ENCODE data around the gene ZSCAN2.

DNA sequence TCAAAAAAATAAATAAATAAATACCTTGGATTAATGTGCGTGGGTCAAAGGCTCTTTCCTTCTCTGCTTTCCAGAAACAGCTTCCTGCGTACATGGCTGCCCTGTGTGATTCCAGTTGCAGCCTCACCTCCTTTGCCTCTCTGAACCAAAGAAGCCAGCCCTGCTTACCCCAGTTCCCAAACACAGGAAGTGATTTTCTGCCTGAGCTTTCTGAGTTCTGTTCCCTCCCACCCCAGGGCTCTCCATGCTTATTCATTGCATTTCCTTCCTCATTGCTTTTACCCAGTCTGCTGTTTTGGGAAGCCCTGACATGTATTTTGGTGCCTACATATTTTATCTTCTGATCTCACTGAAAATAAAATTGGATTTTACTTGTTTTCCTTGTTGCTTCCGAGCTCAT, 15.4 kb downstream of the ZSCAN2 start:
- no peak for TF ChIP-seq POLR2A (IDR thresholded peaks at IDR 0.05)
- TF ChIP-seq, protein P1, sequence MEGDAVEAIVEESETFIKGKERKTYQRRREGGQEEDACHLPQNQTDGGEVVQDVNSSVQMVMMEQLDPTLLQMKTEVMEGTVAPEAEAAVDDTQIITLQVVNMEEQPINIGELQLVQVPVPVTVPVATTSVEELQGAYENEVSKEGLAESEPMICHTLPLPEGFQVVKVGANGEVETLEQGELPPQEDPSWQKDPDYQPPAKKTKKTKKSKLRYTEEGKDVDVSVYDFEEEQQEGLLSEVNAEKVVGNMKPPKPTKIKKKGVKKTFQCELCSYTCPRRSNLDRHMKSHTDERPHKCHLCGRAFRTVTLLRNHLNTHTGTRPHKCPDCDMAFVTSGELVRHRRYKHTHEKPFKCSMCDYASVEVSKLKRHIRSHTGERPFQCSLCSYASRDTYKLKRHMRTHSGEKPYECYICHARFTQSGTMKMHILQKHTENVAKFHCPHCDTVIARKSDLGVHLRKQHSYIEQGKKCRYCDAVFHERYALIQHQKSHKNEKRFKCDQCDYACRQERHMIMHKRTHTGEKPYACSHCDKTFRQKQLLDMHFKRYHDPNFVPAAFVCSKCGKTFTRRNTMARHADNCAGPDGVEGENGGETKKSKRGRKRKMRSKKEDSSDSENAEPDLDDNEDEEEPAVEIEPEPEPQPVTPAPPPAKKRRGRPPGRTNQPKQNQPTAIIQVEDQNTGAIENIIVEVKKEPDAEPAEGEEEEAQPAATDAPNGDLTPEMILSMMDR (IDR thresholded peaks at IDR 0.05) = no peak

All from upper lobe of left lung (tissue), 4 donors.